C4-2B (cell line): ENCODE data around the gene CXXC5.

Experiments
- H3K27ac ChIP-seq: fragments of 450-650 bp; 2 replicates; pipeline ENCODE4 v1.5.1; 2017
- CTCF ChIP-seq: fragments of 450-650 bp; conservative IDR thresholded peaks from 2 replicates; pipeline ENCODE4 v1.5.1; 2017; ENCODE audit warnings: mild to moderate bottlenecking
- ZFX ChIP-seq: fragments of 450-650 bp; IDR thresholded peaks from 2 replicates; pipeline ENCODE4 v1.6.1; 2017

The CXXC5 gene

DNA sequence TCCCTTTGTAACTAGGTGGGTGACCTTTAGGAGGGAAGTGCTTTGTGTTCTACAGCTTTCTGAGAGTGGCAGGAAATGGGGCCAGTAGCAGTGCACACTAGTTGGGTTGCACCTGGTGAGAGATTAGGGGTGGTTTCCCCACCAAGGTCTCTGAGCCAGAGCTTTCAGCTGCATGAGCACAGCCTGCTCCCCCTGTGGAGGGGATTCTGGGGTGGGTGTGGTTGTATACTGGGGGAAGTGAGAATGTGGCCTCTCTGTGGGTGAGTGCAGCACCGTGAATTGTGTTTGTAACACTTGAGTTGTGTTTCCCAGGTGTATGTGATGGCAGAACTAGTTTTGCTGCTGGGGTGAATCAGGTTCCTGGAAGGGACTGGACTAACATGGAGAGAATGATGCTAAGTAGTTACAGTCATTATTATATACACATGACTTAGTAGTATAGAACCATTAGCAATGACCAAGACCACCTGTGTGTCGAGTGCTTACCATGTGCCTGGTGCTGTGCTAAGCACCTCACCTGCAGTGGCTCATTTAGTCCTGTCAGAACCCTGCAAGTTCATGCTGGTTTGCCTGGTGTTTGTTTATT lies 11.8 kb upstream of the CXXC5 start:
- H3K27ac ChIP-seq = no peak overlapping the region
- TF ChIP-seq ZFX (no peak), CTCF (no peak)

DNA sequence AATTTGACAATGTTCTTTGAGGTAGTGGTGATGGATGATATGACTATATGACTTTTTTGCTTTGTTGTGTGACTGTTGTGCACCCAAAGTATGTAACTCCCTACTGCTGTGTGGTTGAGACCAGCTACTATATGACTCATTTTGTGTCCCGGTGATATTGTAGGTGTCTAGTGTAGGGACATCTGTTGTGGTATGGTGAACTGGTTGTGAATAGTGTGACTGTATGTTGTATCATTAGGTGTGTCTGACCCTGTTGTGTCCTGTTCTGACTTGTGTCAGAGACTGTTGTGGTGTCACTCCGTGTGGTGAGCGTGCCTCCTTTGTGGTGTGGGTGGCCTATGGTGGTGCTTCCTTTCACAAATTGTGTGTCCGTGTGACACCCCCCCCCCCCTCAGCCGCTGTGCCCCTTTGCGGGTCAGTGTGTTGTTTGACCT lies 11.2 kb upstream of the CXXC5 start:
- no peak for TF ChIP-seq ZFX
- no peak for TF ChIP-seq CTCF
- peak overlapping the region; percentile 60 for H3K27ac ChIP-seq

DNA sequence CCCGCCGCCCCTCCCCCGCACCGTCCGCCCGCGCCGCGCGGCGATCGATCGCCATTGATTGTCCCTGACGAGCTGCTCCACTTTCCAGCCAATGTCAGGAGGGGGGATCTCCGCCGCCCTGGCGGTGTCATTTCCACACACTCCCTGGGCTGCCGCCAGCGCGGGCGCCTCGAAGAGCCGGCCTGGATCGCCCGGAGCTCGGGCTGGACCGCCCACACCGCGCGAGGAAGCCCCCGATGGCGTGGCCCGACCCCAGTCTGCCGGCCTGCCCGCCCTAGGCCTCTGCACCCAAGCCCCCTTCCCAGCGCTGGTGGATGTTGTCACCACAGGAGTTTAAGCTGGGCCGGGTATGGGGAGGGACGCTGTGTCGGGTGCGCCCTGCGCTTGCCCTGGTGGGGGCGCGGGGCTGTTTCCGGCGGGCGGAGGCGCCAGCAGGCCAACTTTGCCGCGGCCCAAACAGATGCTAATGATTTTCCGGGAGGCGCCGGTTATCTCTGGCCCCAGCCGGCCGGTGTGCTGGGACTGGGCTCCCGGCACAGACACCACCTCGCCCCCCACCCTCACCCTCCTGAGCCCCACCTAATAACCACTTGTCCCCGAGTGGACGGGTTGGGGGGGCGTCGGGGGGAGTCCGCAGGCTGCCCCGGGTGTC lies 10.6 kb upstream of the CXXC5 start:
- TF ChIP-seq CTCF (no peak), ZFX (no peak)
- peak overlapping the region; percentile 60 for H3K27ac ChIP-seq

GRCh38 chr5:139638090-139638735 lies 9.9 kb upstream of the CXXC5 start:
- TF ChIP-seq CTCF = no peak
- TF ChIP-seq ZFX = no peak
- H3K27ac ChIP-seq = peak overlapping the region; percentile 60

- no peak for TF ChIP-seq CTCF
- no peak for TF ChIP-seq ZFX
Observed at GRCh38 chr5:139638736-139639618, 9.2 kb upstream of the CXXC5 start.

GRCh38 chr5:139639619-139640380 lies 8.3 kb upstream of the CXXC5 start:
- TF ChIP-seq ZFX (no peak), CTCF (no peak)
- no peak overlapping the region for H3K27ac ChIP-seq

More at GRCh38 chr5:139638736-139639618, 9.2 kb upstream of the CXXC5 start:
- H3K27ac ChIP-seq = peak overlapping the region; percentile 60
